Mesenchymal stem cell (in vitro differentiated cells and primary cell): Measurements from ENCODE around the gene CD83.

Source experiments
- DNase-seq: peaks from one replicate; pipeline ENCODE4 v3.0.0-alpha.2; 2013
- H2AFZ ChIP-seq: one replicate; pipeline ENCODE4 v1.6.1; 2013; ENCODE audit warnings: low read depth, mild to moderate bottlenecking, control low read depth, inconsistent platforms, low read length, moderate library complexity
- H2AK5ac ChIP-seq: 2 replicates; pipeline ENCODE4 v1.6.1; 2013; ENCODE audit warnings: low read length, moderate library complexity, mild to moderate bottlenecking, inconsistent platforms; ENCODE audit not compliant: severe bottlenecking
- H2BK120ac ChIP-seq: one replicate; pipeline ENCODE4 v1.6.1; 2013; ENCODE audit warnings: low read depth, mild to moderate bottlenecking, inconsistent platforms, low read length, moderate library complexity
- H2BK12ac ChIP-seq, 2 experiments: one replicate each; pipeline ENCODE4 v1.6.1; 2013; ENCODE audit warnings: inconsistent platforms in 2 of 2, low read length in 2 of 2, mild to moderate bottlenecking in 2 of 2, moderate library complexity in 2 of 2, control low read depth in 1 of 2
- H2BK15ac ChIP-seq: one replicate; pipeline ENCODE4 v1.6.1; 2013; ENCODE audit warnings: mild to moderate bottlenecking, low read depth, inconsistent platforms; ENCODE audit not compliant: poor library complexity, severe bottlenecking
- H2BK5ac ChIP-seq: 2 replicates; pipeline ENCODE4 v1.6.1; 2013; ENCODE audit warnings: low read depth, mild to moderate bottlenecking, low read length, control low read depth, inconsistent platforms; ENCODE audit not compliant: poor library complexity, severe bottlenecking
- H3K14ac ChIP-seq, 2 experiments: one replicate each; pipeline ENCODE4 v1.6.1; 2013; ENCODE audit warnings: inconsistent platforms in 2 of 2, low read length in 2 of 2, control low read depth in 1 of 2, mild to moderate bottlenecking in 1 of 2, moderate library complexity in 1 of 2
- H3K18ac ChIP-seq, 2 experiments: one replicate each; pipeline ENCODE4 v1.6.1; 2013; ENCODE audit warnings: inconsistent platforms in 2 of 2, low read length in 2 of 2, control low read depth in 1 of 2, low read depth in 1 of 2, mild to moderate bottlenecking in 1 of 2
- H3K23ac ChIP-seq, 2 experiments: one replicate each; pipeline ENCODE4 v1.6.1; 2013; ENCODE audit warnings: inconsistent platforms in 2 of 2, low read length in 2 of 2, mild to moderate bottlenecking in 2 of 2, moderate library complexity in 2 of 2, control low read depth in 1 of 2
- H3K27ac ChIP-seq: 2 replicates; pipeline ENCODE4 v1.5.1; 2013; ENCODE audit warnings: mild to moderate bottlenecking, moderate library complexity, low read length, control low read depth, inconsistent platforms; ENCODE audit not compliant: poor library complexity, severe bottlenecking
- H3K27me3 ChIP-seq, 2 experiments: 2 replicates each; pipeline versions ENCODE4 v1.6.1 to v1.7.0; 2013; ENCODE audit warnings: low read length in 2 of 2, mild to moderate bottlenecking in 2 of 2, moderate library complexity in 2 of 2, control low read depth in 1 of 2, inconsistent platforms in 1 of 2; ENCODE audit not compliant: control insufficient read depth in 1 of 2, insufficient read depth in 1 of 2
- H3K36me3 ChIP-seq, 2 experiments: 2 replicates each; pipeline versions ENCODE4 v1.6.1 to v1.7.0; 2013; ENCODE audit warnings: low read length in 2 of 2, control low read depth in 1 of 2, inconsistent platforms in 1 of 2, low read depth in 1 of 2, mild to moderate bottlenecking in 1 of 2; ENCODE audit not compliant: insufficient read depth in 2 of 2, control insufficient read depth in 1 of 2
- H3K4ac ChIP-seq, 2 experiments: one replicate each; pipeline ENCODE4 v1.6.1; 2013; ENCODE audit warnings: inconsistent platforms in 2 of 2, low read length in 2 of 2, mild to moderate bottlenecking in 2 of 2, moderate library complexity in 2 of 2, control low read depth in 1 of 2, low read depth in 1 of 2
- H3K4me1 ChIP-seq: 2 replicates; pipeline ENCODE4 v1.6.1; 2013; ENCODE audit warnings: low read depth, low read length, control low read depth; ENCODE audit not compliant: control insufficient read depth, insufficient read depth
- H3K4me2 ChIP-seq: 2 replicates; pipeline ENCODE4 v1.6.1; 2013; ENCODE audit warnings: low read length, mild to moderate bottlenecking, inconsistent platforms; ENCODE audit not compliant: poor library complexity, severe bottlenecking
- H3K4me3 ChIP-seq, 2 experiments: 2 replicates each; pipeline versions ENCODE4 v1.5.1 to v1.7.0; 2013; ENCODE audit warnings: low read length in 2 of 2, mild to moderate bottlenecking in 2 of 2, control low read depth in 1 of 2, low read depth in 1 of 2; ENCODE audit not compliant: insufficient read depth in 1 of 2
- H3K79me1 ChIP-seq: replicated peaks from 2 replicates; pipeline ENCODE4 v1.6.1; 2013; ENCODE audit warnings: mild to moderate bottlenecking, control low read depth, low read length, inconsistent platforms; ENCODE audit not compliant: poor library complexity, severe bottlenecking
- H3K9ac ChIP-seq: 2 replicates; pipeline ENCODE4 v1.7.0; 2013; ENCODE audit warnings: mild to moderate bottlenecking, low read length, moderate library complexity
- H3K9me3 ChIP-seq: 2 replicates; pipeline ENCODE4 v1.7.0; 2013; ENCODE audit warnings: mild to moderate bottlenecking, low read length; ENCODE audit not compliant: control insufficient read depth
- H4K8ac ChIP-seq: one replicate; pipeline ENCODE4 v1.6.1; 2013; ENCODE audit warnings: inconsistent platforms, mild to moderate bottlenecking, low read length, moderate library complexity
- H4K91ac ChIP-seq: one replicate; pipeline ENCODE4 v1.6.1; 2013; ENCODE audit warnings: mild to moderate bottlenecking, low read length, inconsistent platforms
- WGBS: methylation state at CpG from one replicate; pipeline ENCODE4 v1.1.7; 2013; ENCODE audit warnings: mixed read lengths; 5-methylcytosine and 5-hydroxymethylcytosine counted together

CD83 gene

DNA sequence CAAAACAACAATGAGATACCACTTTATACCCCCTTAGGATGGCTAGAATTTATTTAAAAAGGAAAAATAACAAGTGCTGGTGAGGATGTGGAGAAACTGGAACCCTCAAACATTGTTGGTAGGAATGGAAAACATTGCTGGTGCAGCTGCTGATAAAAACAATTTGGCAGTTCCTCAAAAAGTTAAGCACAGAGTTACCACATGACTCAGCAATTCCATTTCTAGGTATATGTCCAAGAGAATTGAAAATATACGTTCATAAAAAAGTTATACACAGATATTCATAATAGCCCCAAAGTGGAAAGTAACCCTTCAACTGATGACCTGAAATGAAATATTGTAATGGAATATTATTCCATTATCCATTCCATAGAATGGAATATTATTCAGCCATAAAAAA, 55.0 kb downstream of the CD83 start:
- no peak overlapping the region for H3K4ac ChIP-seq
- H2AFZ ChIP-seq: no peak overlapping the region
- no peak overlapping the region for H3K4me2 ChIP-seq
- H3K9ac ChIP-seq: no peak overlapping the region
- H4K91ac ChIP-seq: no peak overlapping the region
- H3K27me3 ChIP-seq: peaks cover 13 to 31% of the 10 kb centered on the region in 2 experiments
- H4K8ac ChIP-seq: no peak overlapping the region
- no peak overlapping the region for H3K18ac ChIP-seq
- no peak overlapping the region for H3K14ac ChIP-seq
- WGBS: no CpG with 5 or more reads among the region's 1 CpG
- H2BK15ac ChIP-seq: no peak overlapping the region
- peaks cover 39% of the 10 kb centered on the region for H3K9me3 ChIP-seq
- DNase-seq: no peak
- H2BK12ac ChIP-seq: no peak overlapping the region
- no peak overlapping the region for H3K27ac ChIP-seq
- no peaks in the 10 kb centered on the region for H3K4me1 ChIP-seq
- no peak overlapping the region for H3K23ac ChIP-seq
- H3K4me3 ChIP-seq: no peak overlapping the region
- no peak overlapping the region for H2BK120ac ChIP-seq
- no peak overlapping the region for H2BK5ac ChIP-seq
- H3K79me1 ChIP-seq: no peaks in the 10 kb centered on the region
- H3K36me3 ChIP-seq: no peaks in the 10 kb centered on the region
- H2AK5ac ChIP-seq: no peak overlapping the region

GRCh38 chr6:14174226-14174625, 56.7 kb downstream of the CD83 start:
- Histone ChIP-seq H4K8ac (no peak overlapping the region), H4K91ac (no peak overlapping the region), H3K36me3 (no peaks in the 10 kb centered on the region), H2AFZ (no peak overlapping the region), H2BK5ac (no peak overlapping the region), H3K18ac (no peak overlapping the region), H3K27ac (no peak overlapping the region), H3K14ac (no peak overlapping the region), H3K79me1 (no peaks in the 10 kb centered on the region), H2BK15ac (no peak overlapping the region), H3K4me1 (no peaks in the 10 kb centered on the region), H3K4ac (no peak overlapping the region), H3K4me3 (no peak overlapping the region), H2BK120ac (no peak overlapping the region), H3K27me3 (peaks cover 25 to 33% of the 10 kb centered on the region in 2 experiments), H3K9ac (peak overlapping the region; percentile 25), H2BK12ac (no peak overlapping the region), H2AK5ac (no peak overlapping the region), H3K9me3 (peaks cover 25% of the 10 kb centered on the region), H3K4me2 (no peak overlapping the region), H3K23ac (no peak overlapping the region)
- DNase-seq: no peak
- WGBS: 67% methylated on average over 1 of the region's 3 CpGs

- WGBS: 82% methylated on average over 4 of the region's 4 CpGs
Measured at GRCh38 chr6:14174996-14175395, 57.4 kb downstream of the CD83 start.

DNA sequence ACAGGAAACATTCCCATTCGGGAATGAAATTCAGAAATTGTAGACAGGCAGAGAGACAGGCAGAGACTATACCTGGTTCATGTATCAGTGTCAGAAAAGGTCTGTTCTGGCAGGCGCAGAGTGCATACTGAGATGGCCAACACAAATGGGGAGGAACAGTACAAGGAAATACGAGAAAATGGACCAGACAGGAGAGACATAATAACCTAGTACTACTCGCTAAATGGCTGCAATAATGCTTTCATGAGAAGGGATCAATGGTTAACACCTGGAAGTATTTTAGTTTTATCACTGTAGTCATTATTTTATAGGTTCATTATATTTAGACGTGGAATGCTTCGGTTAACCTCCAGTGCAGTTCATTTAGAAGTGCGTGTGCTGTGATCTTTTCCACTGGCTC, 58.9 kb downstream of the CD83 start:
- H3K79me1 ChIP-seq: no peaks in the 10 kb centered on the region
- H4K91ac ChIP-seq: no peak overlapping the region
- H3K4me1 ChIP-seq: no peaks in the 10 kb centered on the region
- no peak overlapping the region for H3K4me3 ChIP-seq
- H3K4ac ChIP-seq: no peak overlapping the region
- no peak overlapping the region for H2BK120ac ChIP-seq
- no peak overlapping the region for H3K4me2 ChIP-seq
- no peak overlapping the region for H3K18ac ChIP-seq
- no peak overlapping the region for H3K9ac ChIP-seq
- no peak overlapping the region for H4K8ac ChIP-seq
- DNase-seq: no peak
- 91% methylated on average over 6 of the region's 7 CpGs for WGBS
- no peak overlapping the region for H3K27ac ChIP-seq
- H2BK5ac ChIP-seq: no peak overlapping the region
- H3K9me3 ChIP-seq: peaks cover 3% of the 10 kb centered on the region
- no peak overlapping the region for H2BK15ac ChIP-seq
- H3K14ac ChIP-seq: no peak overlapping the region
- H2AFZ ChIP-seq: no peak overlapping the region
- peaks cover 25 to 42% of the 10 kb centered on the region in 2 experiments for H3K27me3 ChIP-seq
- H2BK12ac ChIP-seq: no peak overlapping the region
- no peak overlapping the region for H3K23ac ChIP-seq
- H3K36me3 ChIP-seq: no peaks in the 10 kb centered on the region
- no peak overlapping the region for H2AK5ac ChIP-seq

More at GRCh38 chr6:14174996-14175395, 57.4 kb downstream of the CD83 start:
- Histone ChIP-seq H3K27ac (no peak overlapping the region), H2BK12ac (no peak overlapping the region), H2BK5ac (no peak overlapping the region), H3K79me1 (no peaks in the 10 kb centered on the region), H3K4ac (no peak overlapping the region), H3K14ac (no peak overlapping the region), H3K9me3 (peaks cover 17% of the 10 kb centered on the region), H4K91ac (no peak overlapping the region), H3K18ac (no peak overlapping the region), H3K4me2 (no peak overlapping the region), H3K4me1 (no peaks in the 10 kb centered on the region), H2AK5ac (no peak overlapping the region), H3K23ac (no peak overlapping the region), H2BK15ac (no peak overlapping the region), H2AFZ (no peak overlapping the region), H3K27me3 (peaks cover 25 to 41% of the 10 kb centered on the region in 2 experiments), H3K4me3 (no peak overlapping the region), H3K36me3 (no peaks in the 10 kb centered on the region), H4K8ac (no peak overlapping the region), H3K9ac (no peak overlapping the region), H2BK120ac (no peak overlapping the region)
- DNase-seq: no peak
